ENCODE measurements around the gene NUP62. TPM values are rescaled to one million over a fixed set of nuclear protein-coding genes. Genes with fewer than 3 reads are reported as not detected.
"Not testable (repeated sequence)": the region's sequence is repeated elsewhere in the genome, so short reads cannot be mapped to it uniquely, and the experiment has no call there.

The NUP62 gene
- total RNA-seq, 1 donor from 2014 or later = 16.2 TPM

- H3K4me3 ChIP-seq (ENCODE audit: low read length in 3 of 3) = peak overlapping the region; percentile 88 to 95 (median 88)
- H3K9ac ChIP-seq (ENCODE audit: low read depth in 1 of 3, low read length in 3 of 3) = peak overlapping the region; percentile 88 to 98 (median 91)
- H3K27me3 ChIP-seq (ENCODE audit: control insufficient read depth in 3 of 3, insufficient read depth in 3 of 3, low read length in 3 of 3) = no peaks in the 10 kb centered on the region
- H3K36me3 ChIP-seq (ENCODE audit: control insufficient read depth in 3 of 3, insufficient read depth in 3 of 3, low read length in 3 of 3) = peaks cover 10 to 17% (median 11%) of the 10 kb centered on the region in 3 donors
- H3K4me1 ChIP-seq (ENCODE audit: control insufficient read depth in 3 of 3, insufficient read depth in 3 of 3, low read length in 3 of 3) = peaks cover 17 to 34% (median 22%) of the 10 kb centered on the region in 3 donors
- H3K9me3 ChIP-seq (ENCODE audit: control insufficient read depth in 3 of 3, low read length in 3 of 3) = no peaks in the 10 kb centered on the region
- H3K27ac ChIP-seq (ENCODE audit: low read depth, low read length) = peak overlapping the region; percentile 88
Observed at GRCh38 chr19:49929611-49930482, 543 bp upstream of the NUP62 start.

- Histone ChIP-seq H3K27ac (ENCODE audit: low read depth, low read length) (peak overlapping the region; percentile 88), H3K27me3 (ENCODE audit: control insufficient read depth in 3 of 3, insufficient read depth in 3 of 3, low read length in 3 of 3) (no peaks in the 10 kb centered on the region), H3K9me3 (ENCODE audit: control insufficient read depth in 3 of 3, low read length in 3 of 3) (no peaks in the 10 kb centered on the region), H3K4me1 (ENCODE audit: control insufficient read depth in 3 of 3, insufficient read depth in 3 of 3, low read length in 3 of 3) (peaks cover 25 to 53% (median 32%) of the 10 kb centered on the region in 3 donors), H3K36me3 (ENCODE audit: control insufficient read depth in 3 of 3, insufficient read depth in 3 of 3, low read length in 3 of 3) (peaks cover 19 to 29% (median 19%) of the 10 kb centered on the region in 3 donors), H3K4me3 (ENCODE audit: low read length in 3 of 3) (peak overlapping the region; percentile 9 to 45 (median 23)), H3K9ac (ENCODE audit: low read depth in 1 of 3, low read length in 3 of 3) (peak overlapping the region; percentile 4 to 20 (median 7))
Observed at GRCh38 chr19:49927526-49928264, 1.6 kb downstream of the NUP62 start.

- Histone ChIP-seq H3K4me3 (ENCODE audit: low read length in 3 of 3) (no peak overlapping the region), H3K27ac (ENCODE audit: low read depth, low read length) (no peak overlapping the region), H3K9me3 (ENCODE audit: control insufficient read depth in 3 of 3, low read length in 3 of 3) (no peaks in the 10 kb centered on the region), H3K36me3 (ENCODE audit: control insufficient read depth in 3 of 3, insufficient read depth in 3 of 3, low read length in 3 of 3) (peaks cover 19 to 32% (median 23%) of the 10 kb centered on the region in 3 donors), H3K9ac (ENCODE audit: low read depth in 1 of 3, low read length in 3 of 3) (no peak overlapping the region), H3K4me1 (ENCODE audit: control insufficient read depth in 3 of 3, insufficient read depth in 3 of 3, low read length in 3 of 3) (peaks cover 29 to 63% (median 40%) of the 10 kb centered on the region in 3 donors), H3K27me3 (ENCODE audit: control insufficient read depth in 3 of 3, insufficient read depth in 3 of 3, low read length in 3 of 3) (no peaks in the 10 kb centered on the region)
Observed at GRCh38 chr19:49926515-49926914, 2.8 kb downstream of the NUP62 start.

GRCh38 chr19:49925486-49925885 is 3.8 kb downstream of the NUP62 start:
- peaks cover 29 to 62% (median 40%) of the 10 kb centered on the region in 3 donors for H3K4me1 ChIP-seq (ENCODE audit: control insufficient read depth in 3 of 3, insufficient read depth in 3 of 3, low read length in 3 of 3)
- H3K27me3 ChIP-seq (ENCODE audit: control insufficient read depth in 3 of 3, insufficient read depth in 3 of 3, low read length in 3 of 3) = no peaks in the 10 kb centered on the region
- H3K9ac ChIP-seq (ENCODE audit: low read depth in 1 of 3, low read length in 3 of 3) = no peak overlapping the region
- no peak overlapping the region for H3K4me3 ChIP-seq (ENCODE audit: low read length in 3 of 3)
- no peak overlapping the region for H3K27ac ChIP-seq (ENCODE audit: low read depth, low read length)
- peaks cover 19 to 30% (median 26%) of the 10 kb centered on the region in 3 donors for H3K36me3 ChIP-seq (ENCODE audit: control insufficient read depth in 3 of 3, insufficient read depth in 3 of 3, low read length in 3 of 3)
- no peaks in the 10 kb centered on the region for H3K9me3 ChIP-seq (ENCODE audit: control insufficient read depth in 3 of 3, low read length in 3 of 3)

- not testable (repeated sequence) for H3K9me3 ChIP-seq (ENCODE audit: control insufficient read depth in 3 of 3, low read length in 3 of 3); H3K4me3 ChIP-seq (ENCODE audit: low read length in 3 of 3); H3K27ac ChIP-seq (ENCODE audit: low read depth, low read length); H3K27me3 ChIP-seq (ENCODE audit: control insufficient read depth in 3 of 3, insufficient read depth in 3 of 3, low read length in 3 of 3)
- peaks cover 19 to 30% (median 29%) of the 10 kb centered on the region in 3 donors for H3K36me3 ChIP-seq (ENCODE audit: control insufficient read depth in 3 of 3, insufficient read depth in 3 of 3, low read length in 3 of 3)
- H3K9ac ChIP-seq (ENCODE audit: low read depth in 1 of 3, low read length in 3 of 3) = peak overlapping the region in 1 of 3 donors; percentile 16
- peaks cover 29 to 61% (median 40%) of the 10 kb centered on the region in 3 donors for H3K4me1 ChIP-seq (ENCODE audit: control insufficient read depth in 3 of 3, insufficient read depth in 3 of 3, low read length in 3 of 3)
Observed at GRCh38 chr19:49924881-49925210, 4.5 kb downstream of the NUP62 start.

- peak overlapping the region; percentile 54 for H3K27ac ChIP-seq (ENCODE audit: low read depth, low read length)
- H3K9ac ChIP-seq (ENCODE audit: low read depth in 1 of 3, low read length in 3 of 3) = peak overlapping the region in 1 of 3 donors; percentile 16
- no peak overlapping the region for H3K4me3 ChIP-seq (ENCODE audit: low read length in 3 of 3)
- no peaks in the 10 kb centered on the region for H3K27me3 ChIP-seq (ENCODE audit: control insufficient read depth in 3 of 3, insufficient read depth in 3 of 3, low read length in 3 of 3)
- H3K36me3 ChIP-seq (ENCODE audit: control insufficient read depth in 3 of 3, insufficient read depth in 3 of 3, low read length in 3 of 3) = peaks cover 19 to 30% (median 29%) of the 10 kb centered on the region in 3 donors
- peaks cover 29 to 57% (median 40%) of the 10 kb centered on the region in 3 donors for H3K4me1 ChIP-seq (ENCODE audit: control insufficient read depth in 3 of 3, insufficient read depth in 3 of 3, low read length in 3 of 3)
- H3K9me3 ChIP-seq (ENCODE audit: control insufficient read depth in 3 of 3, low read length in 3 of 3) = no peaks in the 10 kb centered on the region
Observed at GRCh38 chr19:49924004-49924880, 5.1 kb downstream of the NUP62 start.

- Histone ChIP-seq H3K27ac (ENCODE audit: low read depth, low read length) (peak overlapping the region; percentile 60), H3K36me3 (ENCODE audit: control insufficient read depth in 3 of 3, insufficient read depth in 3 of 3, low read length in 3 of 3) (peaks cover 22 to 33% (median 30%) of the 10 kb centered on the region in 3 donors)
Observed at GRCh38 chr19:49923055-49924003, 6.0 kb downstream of the NUP62 start.

GRCh38 chr19:49921871-49922795 is 7.2 kb downstream of the NUP62 start:
- Histone ChIP-seq H3K4me3 (ENCODE audit: low read length in 3 of 3) (no peak overlapping the region), H3K36me3 (ENCODE audit: control insufficient read depth in 3 of 3, insufficient read depth in 3 of 3, low read length in 3 of 3) (peaks cover 22 to 27% (median 27%) of the 10 kb centered on the region in 3 donors), H3K27me3 (ENCODE audit: control insufficient read depth in 3 of 3, insufficient read depth in 3 of 3, low read length in 3 of 3) (no peaks in the 10 kb centered on the region), H3K9me3 (ENCODE audit: control insufficient read depth in 3 of 3, low read length in 3 of 3) (no peaks in the 10 kb centered on the region), H3K4me1 (ENCODE audit: control insufficient read depth in 3 of 3, insufficient read depth in 3 of 3, low read length in 3 of 3) (peaks cover 13 to 47% (median 25%) of the 10 kb centered on the region in 3 donors), H3K27ac (ENCODE audit: low read depth, low read length) (peak overlapping the region; percentile 60), H3K9ac (ENCODE audit: low read depth in 1 of 3, low read length in 3 of 3) (peak overlapping the region in 2 of 3 donors; percentile 33)

More at GRCh38 chr19:49923055-49924003, 6.0 kb downstream of the NUP62 start:
- no peaks in the 10 kb centered on the region for H3K9me3 ChIP-seq (ENCODE audit: control insufficient read depth in 3 of 3, low read length in 3 of 3)
- peaks cover 25 to 53% (median 34%) of the 10 kb centered on the region in 3 donors for H3K4me1 ChIP-seq (ENCODE audit: control insufficient read depth in 3 of 3, insufficient read depth in 3 of 3, low read length in 3 of 3)
- no peaks in the 10 kb centered on the region for H3K27me3 ChIP-seq (ENCODE audit: control insufficient read depth in 3 of 3, insufficient read depth in 3 of 3, low read length in 3 of 3)
- H3K4me3 ChIP-seq (ENCODE audit: low read length in 3 of 3) = no peak overlapping the region
- H3K9ac ChIP-seq (ENCODE audit: low read depth in 1 of 3, low read length in 3 of 3) = no peak overlapping the region

Data from skeletal muscle tissue (tissue), 4 donors.